OCI-LY1 (cell line): ENCODE measurements around the gene APLN.

Experiments
- EZH2 ChIP-seq: fragments of 200-600 bp; sonication (generic), shearing (Covaris generic); IDR thresholded peaks from 2 replicates; pipeline ENCODE4 v1.8.0; 2017; ENCODE audit warnings: borderline replicate concordance, mixed run types, mild to moderate bottlenecking, antibody characterized with exemption, low read length, moderate library complexity, mixed read lengths
- TF ChIP-seq, protein P1 (sequence below): fragments of 200-600 bp; sonication (generic), shearing (Covaris generic); IDR thresholded peaks from 2 replicates; pipeline ENCODE4 v1.5.1; 2017; ENCODE audit warnings: mild to moderate bottlenecking, antibody characterized with exemption, low read length, moderate library complexity, mixed read lengths

DNA sequence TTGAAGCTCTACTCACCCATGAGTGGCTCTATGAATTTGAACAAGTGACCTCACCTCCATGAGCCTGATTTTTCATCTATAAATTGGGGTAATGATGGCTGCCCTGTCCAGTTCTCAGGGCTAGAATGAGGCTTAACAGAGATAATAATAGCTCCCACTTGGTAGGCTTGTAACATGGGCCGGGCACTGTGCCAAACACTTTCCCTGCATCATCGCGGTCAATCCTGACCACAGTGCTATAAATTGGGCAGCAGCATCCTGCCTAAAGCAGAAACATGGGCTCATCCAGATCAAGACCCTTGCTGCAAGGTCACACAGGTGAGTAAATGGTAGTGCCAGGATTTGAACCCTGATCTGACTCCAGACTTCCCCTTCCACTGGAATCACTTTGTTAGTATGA lies 12.8 kb downstream of the APLN start:
- TF ChIP-seq, protein P1, sequence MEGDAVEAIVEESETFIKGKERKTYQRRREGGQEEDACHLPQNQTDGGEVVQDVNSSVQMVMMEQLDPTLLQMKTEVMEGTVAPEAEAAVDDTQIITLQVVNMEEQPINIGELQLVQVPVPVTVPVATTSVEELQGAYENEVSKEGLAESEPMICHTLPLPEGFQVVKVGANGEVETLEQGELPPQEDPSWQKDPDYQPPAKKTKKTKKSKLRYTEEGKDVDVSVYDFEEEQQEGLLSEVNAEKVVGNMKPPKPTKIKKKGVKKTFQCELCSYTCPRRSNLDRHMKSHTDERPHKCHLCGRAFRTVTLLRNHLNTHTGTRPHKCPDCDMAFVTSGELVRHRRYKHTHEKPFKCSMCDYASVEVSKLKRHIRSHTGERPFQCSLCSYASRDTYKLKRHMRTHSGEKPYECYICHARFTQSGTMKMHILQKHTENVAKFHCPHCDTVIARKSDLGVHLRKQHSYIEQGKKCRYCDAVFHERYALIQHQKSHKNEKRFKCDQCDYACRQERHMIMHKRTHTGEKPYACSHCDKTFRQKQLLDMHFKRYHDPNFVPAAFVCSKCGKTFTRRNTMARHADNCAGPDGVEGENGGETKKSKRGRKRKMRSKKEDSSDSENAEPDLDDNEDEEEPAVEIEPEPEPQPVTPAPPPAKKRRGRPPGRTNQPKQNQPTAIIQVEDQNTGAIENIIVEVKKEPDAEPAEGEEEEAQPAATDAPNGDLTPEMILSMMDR, result no peak
- no peak for TF ChIP-seq EZH2
